ENCODE results near the gene SV2C.

DNA sequence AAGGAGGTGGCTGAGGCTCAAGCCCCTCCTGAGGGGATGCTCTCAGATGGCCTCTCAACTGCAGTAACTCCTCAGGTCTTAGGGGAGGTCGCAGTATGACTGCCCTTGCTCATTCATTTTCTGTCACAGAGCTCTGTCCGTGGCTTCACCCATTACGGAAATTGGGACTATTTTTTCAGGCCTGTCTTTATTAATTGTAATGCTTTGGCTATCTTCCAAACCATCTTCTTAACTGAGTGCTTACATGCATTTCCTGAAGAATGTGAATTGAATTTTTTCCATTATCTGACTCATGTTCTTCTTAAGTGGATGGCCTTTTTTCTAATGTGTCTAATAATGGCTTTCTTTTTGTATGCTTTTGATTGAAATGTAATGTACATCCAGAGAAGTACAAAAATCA is 36.4 kb upstream of the SV2C start:
- TF ChIP-seq, protein P1, sequence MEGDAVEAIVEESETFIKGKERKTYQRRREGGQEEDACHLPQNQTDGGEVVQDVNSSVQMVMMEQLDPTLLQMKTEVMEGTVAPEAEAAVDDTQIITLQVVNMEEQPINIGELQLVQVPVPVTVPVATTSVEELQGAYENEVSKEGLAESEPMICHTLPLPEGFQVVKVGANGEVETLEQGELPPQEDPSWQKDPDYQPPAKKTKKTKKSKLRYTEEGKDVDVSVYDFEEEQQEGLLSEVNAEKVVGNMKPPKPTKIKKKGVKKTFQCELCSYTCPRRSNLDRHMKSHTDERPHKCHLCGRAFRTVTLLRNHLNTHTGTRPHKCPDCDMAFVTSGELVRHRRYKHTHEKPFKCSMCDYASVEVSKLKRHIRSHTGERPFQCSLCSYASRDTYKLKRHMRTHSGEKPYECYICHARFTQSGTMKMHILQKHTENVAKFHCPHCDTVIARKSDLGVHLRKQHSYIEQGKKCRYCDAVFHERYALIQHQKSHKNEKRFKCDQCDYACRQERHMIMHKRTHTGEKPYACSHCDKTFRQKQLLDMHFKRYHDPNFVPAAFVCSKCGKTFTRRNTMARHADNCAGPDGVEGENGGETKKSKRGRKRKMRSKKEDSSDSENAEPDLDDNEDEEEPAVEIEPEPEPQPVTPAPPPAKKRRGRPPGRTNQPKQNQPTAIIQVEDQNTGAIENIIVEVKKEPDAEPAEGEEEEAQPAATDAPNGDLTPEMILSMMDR (conservative IDR thresholded peaks at IDR 0.05; ENCODE audit: low read length): no peak
- no peak for TF ChIP-seq EZH2phosphoT487 (IDR thresholded peaks at IDR 0.05; ENCODE audit: borderline replicate concordance)

Measured in Loucy (cell line).